HepG2 (cell line): ENCODE data around the gene CMC4. TPM values are rescaled to one million over a fixed set of nuclear protein-coding genes. Genes with fewer than 3 reads are reported as not detected.
A peak's percentile ranks its signal among the peaks of the same experiment; 100 is the strongest.

Experiments used
- ATAC-seq: fragments of 200-7000 bp; cut with Tn5 transposase; 3 replicates; pipeline ENCODE4 v1.9.1; 2020; ENCODE audit warnings: mild to moderate bottlenecking, moderate library complexity
- BruUV-seq: library from RNA; stranded (reverse); fragments of 400-500 nt; replicated peaks from 2 replicates; lab custom pipeline; 2021; lab: Mats Ljungman, UMichigan
- CTCF ChIA-PET: fragments of 300-600 bp; formaldehyde crosslinking; extraction: SDS; loops from one replicate; lab custom pipeline; 2021; ENCODE audit warnings: low total read pairs, inconsistent platforms, low intra/inter-chr PET ratio; lab: Yijun Ruan, JAX
- POLR2A ChIA-PET: fragments of 350-600 bp; sonication (Branson Sonifier 250); formaldehyde crosslinking; loops from one replicate; lab custom pipeline; 2020; ENCODE audit warnings: antibody characterized with exemption, inconsistent platforms; lab: Yijun Ruan, JAX
- DNase-seq: peaks from one replicate; pipeline ENCODE4 v3.0.0-alpha.2; 2015; ENCODE audit warnings: low spot score
- FAIRE-seq: peaks from 3 replicates; lab custom pipeline; 2011; peaks lifted over from hg19 to GRCh38; lab: Jason Lieb, UNC
- H2AFZ ChIP-seq: one replicate; pipeline ENCODE4 v1.6.1; 2011; ENCODE audit warnings: low read length, inconsistent platforms
- H3K27ac ChIP-seq: fragments of 300-600 bp; 3 replicates; pipeline ENCODE4 v1.8.0; 2011; ENCODE audit warnings: mixed run types, mild to moderate bottlenecking, mixed read lengths, low read length, inconsistent platforms; ENCODE audit not compliant: insufficient read depth; ENCODE audit errors: extremely low read length
- H3K27me3 ChIP-seq, 2 experiments: fragments of 200-600 bp in 1 of 2; 2 replicates in 1 of 2; 3 replicates in 1 of 2; pipeline versions ENCODE4 v1.6.0 to v1.8.0; 2011; ENCODE audit warnings: low read length in 2 of 2, mild to moderate bottlenecking in 2 of 2, moderate library complexity in 2 of 2, inconsistent platforms in 1 of 2; ENCODE audit not compliant: insufficient read depth in 2 of 2, control insufficient read depth in 1 of 2
- H3K36me3 ChIP-seq, 2 experiments: fragments of 200-600 bp in 1 of 2; replicated peaks in 1 of 2; 2 replicates in 1 of 2; 3 replicates in 1 of 2; pipeline versions ENCODE4 v1.5.1 to v1.8.0; 2011; ENCODE audit warnings: low read length in 2 of 2, inconsistent platforms in 1 of 2; ENCODE audit not compliant: insufficient read depth in 2 of 2, control insufficient read depth in 1 of 2
- H3K4me1 ChIP-seq: 2 replicates; pipeline ENCODE4 v1.5.1; 2012; ENCODE audit warnings: low read length, inconsistent platforms; ENCODE audit not compliant: insufficient read depth
- H3K4me2 ChIP-seq: 2 replicates; pipeline ENCODE4 v1.6.0; 2011; ENCODE audit warnings: low read depth, low read length, inconsistent platforms
- H3K4me3 ChIP-seq, 3 experiments: fragments of 200-600 bp in 1 of 3; sonication (generic), shearing (Covaris generic) in 1 of 3; replicated peaks in 1 of 3; 2 replicates each; pipeline ENCODE4 v1.5.1; 2011 to 2016; ENCODE audit warnings: low read length in 3 of 3, inconsistent platforms in 2 of 3, low read depth in 2 of 3, mild to moderate bottlenecking in 2 of 3, control low read depth in 1 of 3, mixed read lengths in 1 of 3; ENCODE audit not compliant: insufficient read depth in 1 of 3
- H3K79me2 ChIP-seq: one replicate; pipeline ENCODE4 v1.6.1; 2011; ENCODE audit warnings: low read length, inconsistent platforms; ENCODE audit not compliant: insufficient read depth
- H3K9ac ChIP-seq: 2 replicates; pipeline ENCODE4 v1.6.0; 2011; ENCODE audit warnings: mild to moderate bottlenecking, low read depth, low read length, inconsistent platforms; ENCODE audit not compliant: insufficient read depth
- H3K9me3 ChIP-seq: 2 replicates; pipeline ENCODE4 v1.5.1; 2012; ENCODE audit warnings: mild to moderate bottlenecking, low read length
- H4K20me1 ChIP-seq: 2 replicates; pipeline ENCODE4 v1.6.0; 2011; ENCODE audit warnings: inconsistent platforms, mild to moderate bottlenecking, low read length, moderate library complexity; ENCODE audit not compliant: insufficient read depth
- ELF4 ChIP-seq: sonication (generic); formaldehyde crosslinking; IDR thresholded peaks from 2 replicates; pipeline ENCODE4 v1.5.0; 2020; ENCODE audit warnings: missing genetic modification reagents, mild to moderate bottlenecking, moderate library complexity, borderline replicate concordance
- FOXK2 ChIP-seq: fragments of 450-650 bp; IDR thresholded peaks from 2 replicates; pipeline ENCODE4 v1.6.1; 2016
- PHF8 ChIP-seq: sonication (generic); formaldehyde crosslinking; IDR thresholded peaks from 2 replicates; pipeline ENCODE4 v1.5.0; 2020; ENCODE audit warnings: missing genetic modification reagents
- RAD21 ChIP-seq: fragments of 450-650 bp; formaldehyde crosslinking; IDR thresholded peaks from 2 replicates; pipeline ENCODE4 v1.5.0; 2020; ENCODE audit warnings: mild to moderate bottlenecking
- SNRNP70 ChIP-seq: fragments of 200-400 bp; formaldehyde crosslinking; IDR thresholded peaks from 2 replicates; pipeline ENCODE4 v1.6.1; 2017; ENCODE audit warnings: mild to moderate bottlenecking, low read depth, low read length, moderate library complexity
- SRF ChIP-seq: IDR thresholded peaks from 2 replicates; pipeline ENCODE4 v1.6.1; 2011; ENCODE audit warnings: mild to moderate bottlenecking, low read depth, low read length, moderate library complexity
- ZNF333 ChIP-seq: sonication (generic); formaldehyde crosslinking; IDR thresholded peaks from 2 replicates; pipeline ENCODE4 v1.4.0; 2020; ENCODE audit warnings: mild to moderate bottlenecking, missing genetic modification reagents, borderline replicate concordance
- ZNF737 ChIP-seq: sonication (generic); formaldehyde crosslinking; IDR thresholded peaks from 2 replicates; pipeline ENCODE4 v1.5.0; 2020; ENCODE audit warnings: missing genetic modification reagents, mild to moderate bottlenecking, borderline replicate concordance
- WGBS: methylation state at CpG from one replicate; pipeline ENCODE4 v1.1.6; 2017; ENCODE audit warnings: low lambda C conversion rate; 5-methylcytosine and 5-hydroxymethylcytosine counted together
- in situ Hi-C: cut with HindIII; loops from 2 replicates; pipeline ENCODE4 v1.10.0; 2017; ENCODE audit warnings: low pct_unique_long_range_greater_than_20kb; ENCODE audit not compliant: extremely low pct_ligation_motif_present
- intact Hi-C: fragments of 100-400 bp; cut with micrococcal nuclease; formaldehyde crosslinking; loops from one replicate; pipeline ENCODE4 v1.10.0; 2022; ENCODE audit not compliant: unreplicated experiment
- polyA plus RNA-seq, 8 experiments: library from polyadenylated mRNA; depleted of rRNA in 3 of 8; stranded (reverse) in 7 of 8; unstranded in 1 of 8; fragments of >200 nt; fragmentation: Illumina TruSeq in 4 of 8; extraction: Trizol in 4 of 8; gene quantifications; 2 replicates each; pipeline versions ENCODE4 v1.2.1 to v1.2.3, GENCODE V29; 2011 to 2016; ENCODE audit warnings: low read depth in 4 of 8, missing spikeins in 1 of 8, mixed read lengths in 1 of 8; ENCODE audit not compliant: insufficient read depth in 1 of 8
- total RNA-seq, 5 experiments: library from RNA; depleted of rRNA; stranded (reverse); fragments of >200 nt; fragmentation: Illumina TruSeq; extraction: Trizol; gene quantifications; 2 replicates each; pipeline ENCODE4 v1.2.3, GENCODE V29; 2016; ENCODE audit warnings: low read depth in 1 of 5
- TF ChIP-seq, protein P1 (sequence below), 2 experiments: fragments of 450-650 bp in 1 of 2; sonication (generic) in 1 of 2; formaldehyde crosslinking in 1 of 2; IDR thresholded peaks; 2 replicates each; pipeline versions ENCODE4 v1.6.1 to v1.8.0; 2016 to 2022; ENCODE audit warnings: antibody characterized with exemption in 1 of 2, mild to moderate bottlenecking in 1 of 2, missing genetic modification reagents in 1 of 2

The CMC4 gene
- total and polyA plus RNA-seq, 2 of the 13 experiments (the other 11 are each of a cell fraction or from before 2014, with no cell fraction given): 5.6 to 11.5 TPM

DNA sequence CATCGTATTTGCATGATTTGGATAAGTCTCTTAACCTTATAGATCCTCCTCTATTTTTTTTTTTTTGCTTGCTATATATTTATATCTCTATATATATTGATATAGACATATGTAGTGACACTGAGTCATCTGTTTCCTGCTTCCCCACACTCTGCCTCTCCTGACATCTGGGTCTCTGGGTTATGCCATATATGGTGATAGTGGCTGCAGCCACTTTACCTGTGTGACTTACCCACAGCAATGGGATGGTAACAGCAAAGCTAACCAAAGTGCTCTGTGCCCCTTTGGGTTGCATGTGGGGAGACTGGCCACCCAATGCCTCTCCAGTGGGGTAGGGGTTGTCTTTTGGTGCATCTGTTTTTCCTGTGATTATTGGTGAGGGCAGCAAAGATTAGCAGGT lies 14.5 kb downstream of the CMC4 start:
- in situ Hi-C loops: loop anchor here (10.0 kb wide), 1 partner anchor 72 kb away; no protein-coding TSS in a partner anchor
- DNase-seq: no peak
- CTCF ChIA-PET: interaction anchor here (2.6 kb wide), 1 partner anchor 76 kb away, joined by 21 read pairs; no protein-coding TSS in a partner anchor
- H3K79me2 ChIP-seq: no peaks in the 10 kb centered on the region
- peaks cover under 1 to 2% of the 10 kb centered on the region in 2 experiments; a peak in 3 of 5 replicates for H3K36me3 ChIP-seq
- no peaks in the 10 kb centered on the region for H3K9me3 ChIP-seq
- peaks cover 12% of the 10 kb centered on the region for H3K4me1 ChIP-seq
- no peak for FAIRE-seq
- TF ChIP-seq FOXK2 (no peak), SRF (0 out of 2 replicates have a peak, but pooled peaks have one; percentile 33)
- H2AFZ ChIP-seq: no peak overlapping the region
- no peak overlapping the region for H3K4me2 ChIP-seq
- no peaks in the 10 kb centered on the region for H4K20me1 ChIP-seq
- intact Hi-C loops: loop anchor here (2.0 kb wide), 1 partner anchor 68 kb away; no protein-coding TSS in a partner anchor
- no peak; the same call in 2 of the 3 replicates for ATAC-seq
- BruUV-seq: no TSS peak
- POLR2A ChIA-PET: no interaction called here
- WGBS: 100% methylated on average over 1 of the region's 1 CpG
- H3K27me3 ChIP-seq: no peaks in the 10 kb centered on the region
- no peak overlapping the region for H3K9ac ChIP-seq
- H3K4me3 ChIP-seq: no peak overlapping the region
- H3K27ac ChIP-seq: no peak overlapping the region

DNA sequence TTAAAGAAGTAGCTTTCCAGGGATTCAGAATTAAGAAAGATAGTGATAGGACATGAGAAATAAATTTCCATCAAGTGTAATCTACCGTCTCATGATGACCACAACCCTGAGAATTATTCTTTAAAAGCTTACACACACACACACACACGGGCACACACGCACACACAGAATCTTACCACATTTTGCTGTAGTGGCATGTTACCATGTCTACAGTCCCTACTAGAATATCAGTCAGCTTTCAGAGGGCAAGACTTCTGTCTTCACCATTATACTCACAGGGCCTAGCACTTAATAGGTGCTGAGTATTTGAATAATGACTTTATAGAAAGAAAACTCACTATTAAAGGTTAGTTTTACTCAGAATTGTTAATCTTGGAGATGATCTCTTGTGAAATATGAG lies 15.4 kb downstream of the CMC4 start:
- no peak overlapping the region for H3K4me2 ChIP-seq
- WGBS: 96% methylated on average over 3 of the region's 3 CpGs
- no peak overlapping the region for H3K27ac ChIP-seq
- H2AFZ ChIP-seq: no peak overlapping the region
- no TSS peak for BruUV-seq
- no peak for FAIRE-seq
- H4K20me1 ChIP-seq: no peaks in the 10 kb centered on the region
- DNase-seq: no peak
- CTCF ChIA-PET: interaction anchor here (2.6 kb wide), 1 partner anchor 75 kb away, joined by 21 read pairs; no protein-coding TSS in a partner anchor
- H3K9me3 ChIP-seq: no peaks in the 10 kb centered on the region
- in situ Hi-C loops: loop anchor here (10.0 kb wide), 1 partner anchor 71 kb away; no protein-coding TSS in a partner anchor
- intact Hi-C loops: no loop called here
- no peak for ATAC-seq
- no peaks in the 10 kb centered on the region for H3K79me2 ChIP-seq
- peaks cover 12% of the 10 kb centered on the region for H3K4me1 ChIP-seq
- H3K4me3 ChIP-seq: no peak overlapping the region
- H3K9ac ChIP-seq: no peak overlapping the region
- H3K36me3 ChIP-seq: peaks cover 2 to 3% of the 10 kb centered on the region in 2 experiments; a peak in 3 of 5 replicates
- no peaks in the 10 kb centered on the region for H3K27me3 ChIP-seq
- POLR2A ChIA-PET: no interaction called here
- TF ChIP-seq ZNF333 (CRISPR knock-in tag) (no peak), PHF8 (CRISPR knock-in tag) (no peak), SNRNP70 (no peak), ELF4 (CRISPR knock-in tag) (no peak), ZNF737 (CRISPR knock-in tag) (no peak), RAD21 (CRISPR knock-in tag) (no peak)
- TF ChIP-seq, protein P1, sequence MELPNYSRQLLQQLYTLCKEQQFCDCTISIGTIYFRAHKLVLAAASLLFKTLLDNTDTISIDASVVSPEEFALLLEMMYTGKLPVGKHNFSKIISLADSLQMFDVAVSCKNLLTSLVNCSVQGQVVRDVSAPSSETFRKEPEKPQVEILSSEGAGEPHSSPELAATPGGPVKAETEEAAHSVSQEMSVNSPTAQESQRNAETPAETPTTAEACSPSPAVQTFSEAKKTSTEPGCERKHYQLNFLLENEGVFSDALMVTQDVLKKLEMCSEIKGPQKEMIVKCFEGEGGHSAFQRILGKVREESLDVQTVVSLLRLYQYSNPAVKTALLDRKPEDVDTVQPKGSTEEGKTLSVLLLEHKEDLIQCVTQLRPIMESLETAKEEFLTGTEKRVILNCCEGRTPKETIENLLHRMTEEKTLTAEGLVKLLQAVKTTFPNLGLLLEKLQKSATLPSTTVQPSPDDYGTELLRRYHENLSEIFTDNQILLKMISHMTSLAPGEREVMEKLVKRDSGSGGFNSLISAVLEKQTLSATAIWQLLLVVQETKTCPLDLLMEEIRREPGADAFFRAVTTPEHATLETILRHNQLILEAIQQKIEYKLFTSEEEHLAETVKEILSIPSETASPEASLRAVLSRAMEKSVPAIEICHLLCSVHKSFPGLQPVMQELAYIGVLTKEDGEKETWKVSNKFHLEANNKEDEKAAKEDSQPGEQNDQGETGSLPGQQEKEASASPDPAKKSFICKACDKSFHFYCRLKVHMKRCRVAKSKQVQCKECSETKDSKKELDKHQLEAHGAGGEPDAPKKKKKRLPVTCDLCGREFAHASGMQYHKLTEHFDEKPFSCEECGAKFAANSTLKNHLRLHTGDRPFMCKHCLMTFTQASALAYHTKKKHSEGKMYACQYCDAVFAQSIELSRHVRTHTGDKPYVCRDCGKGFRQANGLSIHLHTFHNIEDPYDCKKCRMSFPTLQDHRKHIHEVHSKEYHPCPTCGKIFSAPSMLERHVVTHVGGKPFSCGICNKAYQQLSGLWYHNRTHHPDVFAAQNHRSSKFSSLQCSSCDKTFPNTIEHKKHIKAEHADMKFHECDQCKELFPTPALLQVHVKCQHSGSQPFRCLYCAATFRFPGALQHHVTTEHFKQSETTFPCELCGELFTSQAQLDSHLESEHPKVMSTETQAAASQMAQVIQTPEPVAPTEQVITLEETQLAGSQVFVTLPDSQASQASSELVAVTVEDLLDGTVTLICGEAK (IDR thresholded peaks at IDR 0.05): no peak
- TF ChIP-seq, protein P1 (CRISPR knock-in tag; IDR thresholded peaks at IDR 0.05): no peak
